Neural progenitor cell (in vitro differentiated cells): Measurements from ENCODE around the gene CNTN5.

Experiments used
- EZH2 ChIP-seq: fragments of 200-600 bp; sonication (generic); IDR thresholded peaks from 2 replicates; pipeline ENCODE4 v1.6.1; 2017; ENCODE audit warnings: antibody characterized with exemption, mild to moderate bottlenecking, moderate library complexity
- EZH2phosphoT487 ChIP-seq: fragments of 200-600 bp; sonication (generic); IDR thresholded peaks from 2 replicates; pipeline ENCODE4 v1.6.1; 2017; ENCODE audit warnings: antibody characterized with exemption
- TF ChIP-seq, protein P1 (sequence below): fragments of 200-600 bp; sonication (generic); IDR thresholded peaks from 2 replicates; pipeline ENCODE4 v1.5.1; 2017; ENCODE audit warnings: antibody characterized with exemption, mild to moderate bottlenecking

DNA sequence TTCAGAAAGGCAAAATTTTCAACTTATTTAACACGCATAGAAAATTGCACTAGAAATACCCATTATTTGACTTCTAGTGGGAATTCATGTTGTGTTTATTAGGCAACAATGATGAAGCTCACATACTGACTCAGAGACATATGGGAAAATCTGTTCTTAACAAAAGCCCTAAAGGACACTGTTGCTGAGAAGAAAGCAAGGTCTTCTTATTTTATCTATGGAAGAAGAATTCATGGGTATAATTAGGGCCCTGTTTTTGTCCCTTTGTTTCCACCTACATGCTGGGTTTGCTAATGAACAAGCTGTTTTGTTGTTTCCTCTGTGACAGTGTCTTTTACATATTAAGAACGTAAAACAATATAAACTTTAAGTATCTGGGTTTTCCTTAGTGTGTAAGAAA lies 1059.6 kb downstream of the CNTN5 start:
- TF ChIP-seq, protein P1, sequence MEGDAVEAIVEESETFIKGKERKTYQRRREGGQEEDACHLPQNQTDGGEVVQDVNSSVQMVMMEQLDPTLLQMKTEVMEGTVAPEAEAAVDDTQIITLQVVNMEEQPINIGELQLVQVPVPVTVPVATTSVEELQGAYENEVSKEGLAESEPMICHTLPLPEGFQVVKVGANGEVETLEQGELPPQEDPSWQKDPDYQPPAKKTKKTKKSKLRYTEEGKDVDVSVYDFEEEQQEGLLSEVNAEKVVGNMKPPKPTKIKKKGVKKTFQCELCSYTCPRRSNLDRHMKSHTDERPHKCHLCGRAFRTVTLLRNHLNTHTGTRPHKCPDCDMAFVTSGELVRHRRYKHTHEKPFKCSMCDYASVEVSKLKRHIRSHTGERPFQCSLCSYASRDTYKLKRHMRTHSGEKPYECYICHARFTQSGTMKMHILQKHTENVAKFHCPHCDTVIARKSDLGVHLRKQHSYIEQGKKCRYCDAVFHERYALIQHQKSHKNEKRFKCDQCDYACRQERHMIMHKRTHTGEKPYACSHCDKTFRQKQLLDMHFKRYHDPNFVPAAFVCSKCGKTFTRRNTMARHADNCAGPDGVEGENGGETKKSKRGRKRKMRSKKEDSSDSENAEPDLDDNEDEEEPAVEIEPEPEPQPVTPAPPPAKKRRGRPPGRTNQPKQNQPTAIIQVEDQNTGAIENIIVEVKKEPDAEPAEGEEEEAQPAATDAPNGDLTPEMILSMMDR: no peak
- no peak for TF ChIP-seq EZH2
- no peak for TF ChIP-seq EZH2phosphoT487
